GM19035 (cell line): ENCODE data around the gene CD300LG.
"Not testable (repeated sequence)": the region's sequence is repeated elsewhere in the genome, so short reads cannot be mapped to it uniquely, and the experiment has no call there.

ENCODE experiments used
- ATAC-seq: cut with Tn5 transposase; IDR thresholded peaks from one replicate; pipeline ENCODE4 v1.9.1; 2021; ENCODE audit not compliant: unreplicated experiment

The CD300LG gene

DNA sequence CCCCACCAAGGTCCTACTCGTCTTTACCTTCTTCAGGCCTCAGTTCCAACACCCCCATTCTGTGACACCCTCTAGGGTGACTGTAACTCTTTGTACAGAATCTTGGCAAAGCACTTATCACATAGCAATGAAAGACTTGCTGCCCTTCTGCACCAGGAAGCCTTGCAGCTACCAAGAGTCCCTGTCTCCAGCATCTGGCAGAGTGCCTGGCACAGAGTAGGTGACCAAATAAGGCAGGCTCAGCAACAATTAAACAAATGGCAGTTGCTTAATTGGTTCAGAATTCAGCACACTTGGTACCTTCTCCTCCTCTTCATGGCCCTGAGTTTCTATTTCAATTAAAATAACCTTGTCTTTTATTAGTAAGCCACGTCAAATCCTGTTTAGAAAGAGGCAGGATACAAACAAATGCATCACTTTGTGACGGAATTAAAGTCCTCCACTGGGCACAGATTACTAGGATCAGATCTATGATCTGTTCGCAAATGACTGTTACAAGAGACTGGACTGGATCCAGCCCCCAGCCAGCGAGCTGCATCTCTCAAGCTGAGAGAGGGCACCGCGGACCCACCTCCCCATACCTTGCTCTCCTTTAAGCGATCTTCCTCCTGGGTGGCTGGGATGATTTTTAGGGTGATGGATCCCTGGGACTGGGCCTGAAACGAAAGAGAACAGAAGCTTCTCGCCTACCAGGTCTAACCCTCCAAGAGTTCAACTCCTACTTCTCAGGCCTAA is 23.5 kb upstream of the CD300LG start:
- ATAC-seq, result no peak

DNA sequence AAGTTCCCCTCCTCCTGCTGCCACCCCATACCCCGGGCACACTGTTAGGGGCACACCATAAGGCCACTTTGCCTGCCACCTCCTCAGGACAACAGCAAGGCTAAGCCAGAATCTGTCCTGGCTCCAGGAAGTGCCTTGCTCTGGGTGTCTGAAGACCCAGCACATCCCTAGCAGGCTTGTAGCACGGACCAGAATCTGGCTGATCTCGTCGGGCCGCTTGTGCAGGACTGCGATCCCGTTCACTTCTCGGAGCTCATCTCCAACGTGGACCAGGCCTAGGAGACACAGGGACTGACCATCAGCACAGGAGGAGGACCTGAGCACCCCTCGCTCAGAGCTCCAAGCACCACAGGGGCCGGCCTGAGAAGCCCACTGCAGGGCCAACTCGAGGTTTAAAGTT is 21.4 kb upstream of the CD300LG start:
- no peak for ATAC-seq

DNA sequence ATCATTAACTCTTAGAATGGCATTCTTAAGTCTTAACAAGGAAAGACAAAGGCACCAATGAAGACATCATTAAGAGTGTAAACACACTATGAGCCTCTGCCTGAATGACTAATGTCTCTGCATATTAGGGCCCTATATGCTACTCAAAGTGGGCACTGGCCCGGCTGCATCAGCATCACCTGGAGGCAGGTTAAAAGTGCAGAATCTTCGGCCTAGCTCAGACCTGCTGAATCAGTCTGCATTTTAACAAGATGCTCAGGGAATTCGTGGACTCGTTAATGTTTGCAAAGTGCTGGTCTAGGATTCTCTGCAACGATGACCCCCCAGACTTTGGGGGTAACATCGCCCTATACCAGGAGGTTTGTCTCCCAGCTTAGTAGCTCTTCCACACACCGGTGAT is 20.8 kb upstream of the CD300LG start:
- ATAC-seq, result no peak

DNA sequence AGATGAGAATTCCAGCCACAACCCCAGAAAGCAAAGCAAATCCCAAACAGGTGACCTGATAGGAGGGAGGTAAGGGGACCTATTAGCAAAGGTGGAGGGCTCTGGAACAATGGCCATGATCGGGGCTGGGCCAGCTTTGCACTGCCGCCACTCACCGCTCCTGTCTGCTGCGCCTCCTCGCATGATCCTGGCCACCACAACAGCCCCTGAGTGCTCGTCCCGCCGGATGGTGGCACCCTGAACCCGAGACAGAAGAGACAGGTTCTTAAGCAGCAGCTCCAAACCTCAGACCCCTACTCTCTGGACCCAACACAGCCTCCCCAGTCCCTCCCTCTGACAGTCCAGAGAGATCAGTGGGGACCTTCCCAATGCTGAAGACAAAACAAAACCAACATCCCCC is 19.4 kb upstream of the CD300LG start:
- no peak for ATAC-seq

DNA sequence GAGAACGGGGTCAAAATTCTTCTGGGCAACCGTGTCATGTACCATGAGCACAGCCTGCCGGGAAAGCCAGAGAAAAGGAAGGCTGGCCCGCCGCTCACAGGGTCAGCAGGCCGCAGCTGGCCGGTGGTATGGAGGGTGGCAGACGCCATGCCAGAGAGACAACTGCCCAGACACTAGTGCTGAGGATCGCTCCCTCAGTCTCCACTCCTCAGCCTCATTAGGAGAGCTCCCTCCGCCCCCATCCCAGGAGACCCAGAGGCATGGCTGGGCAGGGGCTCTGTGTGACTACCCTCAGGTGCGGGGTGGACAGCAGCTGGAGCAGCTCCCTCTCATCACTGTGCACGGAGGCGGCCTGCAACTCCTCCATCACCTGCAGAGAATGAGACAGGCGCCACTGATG is 17.2 kb upstream of the CD300LG start:
- ATAC-seq, result no peak

DNA sequence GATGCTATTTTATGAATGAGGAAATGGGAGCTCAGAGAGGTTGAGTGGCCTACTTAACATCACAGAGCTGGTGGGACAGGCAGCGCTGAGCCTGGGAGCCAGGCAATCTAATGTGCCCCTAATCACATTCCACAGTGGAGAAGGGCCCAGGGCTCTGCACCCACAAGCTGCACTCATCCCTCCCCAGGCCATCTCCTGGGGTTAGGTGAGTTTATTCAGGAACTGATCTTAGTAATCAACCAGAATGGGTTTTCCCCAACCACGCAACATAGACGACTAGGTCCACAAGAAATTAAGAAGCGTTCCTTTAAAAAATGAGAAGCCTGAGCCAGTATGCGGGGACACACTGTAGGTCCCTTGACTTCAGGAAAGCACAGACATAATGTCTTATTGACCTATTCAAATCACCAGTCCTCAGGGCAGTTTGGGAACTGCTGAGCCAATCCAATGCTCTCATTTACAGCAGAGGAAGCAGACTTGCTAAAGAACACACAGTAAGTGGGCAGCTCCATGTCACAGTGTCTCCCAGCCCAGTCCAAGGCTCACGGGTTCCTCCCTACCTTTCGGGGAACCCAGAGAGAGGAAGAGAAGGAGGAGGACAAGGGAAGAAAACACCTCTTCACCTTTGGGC is 16.4 kb upstream of the CD300LG start:
- no peak for ATAC-seq

DNA sequence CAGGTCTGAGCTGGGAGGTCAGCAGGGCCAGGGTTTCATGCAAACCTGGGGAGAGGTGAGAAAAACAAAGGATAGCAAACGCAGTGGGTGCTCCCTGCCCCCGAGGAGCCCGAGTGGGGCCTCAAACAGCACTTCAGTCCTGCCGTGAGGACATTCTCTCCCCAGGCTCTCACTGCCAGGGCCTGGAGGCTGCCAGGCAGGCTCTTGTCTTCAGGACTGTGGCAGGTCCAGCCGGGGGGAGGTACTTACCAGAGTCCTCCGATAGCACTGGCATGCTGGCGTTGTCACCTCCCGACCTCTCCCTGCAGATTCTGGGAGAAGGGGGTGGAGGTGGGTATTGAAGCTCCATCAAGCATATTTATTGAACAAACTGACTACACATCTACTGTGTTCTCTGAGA is 15.3 kb upstream of the CD300LG start:
- ATAC-seq, result no peak

DNA sequence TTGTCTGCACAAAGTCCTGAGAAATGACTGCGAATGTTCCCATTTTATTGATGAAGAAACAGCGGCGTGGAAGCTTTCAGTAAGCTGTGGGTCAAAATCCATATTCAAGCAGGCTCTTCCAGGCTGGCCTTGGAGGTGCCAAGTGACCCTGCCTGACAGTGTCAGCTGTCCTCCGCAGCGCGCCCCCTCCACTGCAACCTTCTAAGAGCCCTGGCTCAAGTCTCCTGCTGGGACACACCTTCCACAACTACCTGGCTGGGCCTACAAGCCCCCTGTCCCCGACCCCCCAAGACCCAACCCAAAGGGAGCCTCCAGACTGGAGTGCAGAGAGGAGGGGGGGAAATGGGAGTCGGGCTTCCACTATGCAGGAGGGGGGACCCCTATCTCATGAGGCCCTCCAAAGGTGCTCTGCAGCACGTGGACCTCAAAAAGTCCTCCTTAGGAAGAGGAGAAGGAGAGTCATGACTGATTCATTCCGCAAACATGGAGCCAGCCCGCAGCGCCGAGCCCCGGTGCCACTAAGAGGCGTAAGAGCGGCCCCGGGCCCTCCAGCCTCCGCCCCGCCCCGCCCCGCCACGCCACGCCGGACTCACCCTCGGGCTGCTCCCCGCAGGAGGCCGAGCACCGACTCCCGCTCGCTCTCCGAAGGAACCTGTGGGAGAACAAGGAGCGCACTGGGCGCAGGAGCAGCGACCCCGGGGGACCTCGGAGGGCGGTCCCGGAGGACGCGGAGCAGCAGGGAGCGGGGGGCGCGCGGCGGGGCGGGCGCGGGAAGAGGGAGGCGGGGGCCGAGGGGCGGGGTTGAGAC is 14.6 kb upstream of the CD300LG start:
- no peak for ATAC-seq

DNA sequence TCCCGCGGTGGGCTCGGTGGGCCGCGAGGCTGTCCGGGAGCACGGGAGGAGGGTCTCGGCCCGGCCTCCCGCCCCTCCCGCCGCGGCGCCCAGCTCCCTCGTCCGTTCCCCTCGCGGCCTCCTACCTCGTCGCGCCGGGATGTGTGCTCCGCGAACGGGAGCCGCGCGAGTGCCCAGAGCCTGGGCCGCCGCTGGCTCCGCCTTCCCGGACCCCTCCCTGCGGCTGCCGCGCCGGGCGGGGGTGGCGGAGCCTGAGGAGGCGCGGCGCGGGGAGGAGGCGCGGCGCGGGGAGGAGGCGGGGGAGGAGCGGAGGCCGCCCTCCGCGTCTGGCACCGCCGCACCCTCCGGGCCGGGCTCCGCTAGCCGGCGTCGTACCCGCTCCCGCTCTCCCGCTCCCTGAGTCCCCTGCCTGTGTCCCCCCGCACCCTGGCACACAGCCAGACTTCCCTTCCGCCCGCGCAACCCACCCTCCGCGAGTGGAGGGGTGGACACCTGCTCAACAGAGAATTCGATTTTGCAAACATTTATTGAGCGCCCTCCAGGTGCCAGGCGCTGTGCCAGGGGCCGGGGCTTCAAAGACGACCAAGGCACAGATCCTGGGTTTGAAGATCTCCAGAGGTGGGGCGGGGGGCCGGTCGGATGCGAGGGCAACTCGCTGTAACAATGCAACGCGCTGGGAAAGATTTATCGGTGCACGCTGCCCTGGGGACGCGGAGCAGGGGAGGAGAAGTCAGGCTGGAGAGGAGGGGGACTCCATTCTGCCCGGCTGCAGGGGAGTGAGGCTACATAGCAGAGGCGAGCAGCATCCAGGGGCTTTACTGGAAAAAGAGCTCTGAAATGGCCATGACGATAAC is 13.8 kb upstream of the CD300LG start, which contains the start of gene MPP3:
MPP3 (minus strand) TSS at position 171 of the 854 bp plus-strand sequence. CDS start 1,240 bp downstream, outside the sequence.
- no peak for ATAC-seq

DNA sequence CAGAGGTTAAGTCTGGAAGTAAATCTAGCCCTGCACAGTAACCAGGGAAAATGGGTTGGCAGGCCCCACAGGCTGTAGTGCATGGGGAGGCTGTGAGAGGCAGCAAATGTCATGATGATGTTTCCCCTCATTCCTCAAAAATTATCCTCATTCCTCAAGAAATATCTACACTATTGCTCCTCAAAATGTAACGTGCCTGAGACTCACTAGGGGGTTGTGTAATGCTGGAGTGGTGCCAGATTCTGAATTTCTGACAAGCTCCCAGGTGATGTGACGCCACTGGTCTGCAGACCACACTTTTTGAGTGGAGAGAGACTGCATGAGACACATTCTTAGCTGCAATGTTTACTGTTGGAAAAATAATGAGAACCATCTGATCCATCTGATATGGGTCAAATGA is 12.9 kb upstream of the CD300LG start:
- ATAC-seq, result no peak

DNA sequence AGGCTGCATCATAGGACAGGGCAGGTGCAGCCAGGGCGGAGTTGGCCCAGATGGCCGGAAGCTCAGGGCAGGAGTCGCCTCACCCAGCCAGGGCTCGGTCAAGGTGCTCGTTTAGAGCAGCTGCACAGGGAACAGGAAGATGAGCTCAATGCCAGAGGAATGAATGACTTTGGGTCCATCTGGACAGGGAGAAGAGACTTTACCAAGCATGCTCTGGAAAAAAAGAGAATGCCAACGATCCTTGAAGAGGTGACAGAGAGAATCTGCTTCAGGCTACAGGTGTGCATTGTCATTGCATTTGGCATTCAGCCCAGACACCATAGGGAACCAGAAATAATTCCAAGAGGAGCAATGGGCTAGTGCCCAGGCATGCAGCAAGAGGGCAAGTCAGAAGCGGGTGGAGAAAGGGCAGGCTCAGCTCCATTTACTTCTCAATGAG is 7.3 kb upstream of the CD300LG start:
- no peak for ATAC-seq

DNA sequence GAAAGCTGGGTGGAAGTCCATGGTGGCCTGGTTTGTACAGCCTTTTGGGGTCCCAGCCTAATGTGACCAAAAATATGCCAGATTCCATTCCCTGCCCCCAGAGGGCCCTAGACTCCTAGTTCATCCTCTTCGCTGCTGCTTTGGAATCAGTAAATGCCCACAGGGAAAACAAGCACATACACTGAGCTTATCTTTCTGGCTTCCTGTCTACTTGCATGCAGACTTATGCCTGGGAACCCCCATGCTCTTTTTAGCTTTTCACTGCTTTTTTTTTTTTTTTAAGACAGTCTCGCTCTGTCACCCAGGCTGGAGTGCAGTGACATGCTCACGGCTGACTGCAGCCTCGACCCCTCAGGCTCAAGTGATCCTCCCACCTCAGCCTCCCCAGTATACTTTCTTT is 6.2 kb upstream of the CD300LG start:
- ATAC-seq, result no peak

DNA sequence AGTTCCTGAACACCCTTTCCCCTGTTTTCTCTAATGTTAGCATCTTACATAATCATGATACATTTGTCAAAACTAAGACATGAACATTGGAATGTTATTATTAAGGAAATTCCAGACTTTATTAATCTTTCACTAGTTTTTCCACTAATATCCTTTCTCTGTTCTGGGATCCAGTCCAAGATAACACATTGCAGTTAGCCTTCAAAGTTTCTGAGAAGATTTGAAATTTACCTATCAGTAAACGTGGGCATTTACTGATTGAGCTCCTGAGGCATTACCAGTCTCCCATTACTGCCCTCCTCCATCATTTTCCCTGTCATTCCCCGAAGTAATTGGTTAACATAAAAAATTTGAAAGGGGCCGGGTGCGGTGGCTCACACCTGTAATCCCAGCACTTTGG is 5.7 kb upstream of the CD300LG start:
- ATAC-seq, result no peak

DNA sequence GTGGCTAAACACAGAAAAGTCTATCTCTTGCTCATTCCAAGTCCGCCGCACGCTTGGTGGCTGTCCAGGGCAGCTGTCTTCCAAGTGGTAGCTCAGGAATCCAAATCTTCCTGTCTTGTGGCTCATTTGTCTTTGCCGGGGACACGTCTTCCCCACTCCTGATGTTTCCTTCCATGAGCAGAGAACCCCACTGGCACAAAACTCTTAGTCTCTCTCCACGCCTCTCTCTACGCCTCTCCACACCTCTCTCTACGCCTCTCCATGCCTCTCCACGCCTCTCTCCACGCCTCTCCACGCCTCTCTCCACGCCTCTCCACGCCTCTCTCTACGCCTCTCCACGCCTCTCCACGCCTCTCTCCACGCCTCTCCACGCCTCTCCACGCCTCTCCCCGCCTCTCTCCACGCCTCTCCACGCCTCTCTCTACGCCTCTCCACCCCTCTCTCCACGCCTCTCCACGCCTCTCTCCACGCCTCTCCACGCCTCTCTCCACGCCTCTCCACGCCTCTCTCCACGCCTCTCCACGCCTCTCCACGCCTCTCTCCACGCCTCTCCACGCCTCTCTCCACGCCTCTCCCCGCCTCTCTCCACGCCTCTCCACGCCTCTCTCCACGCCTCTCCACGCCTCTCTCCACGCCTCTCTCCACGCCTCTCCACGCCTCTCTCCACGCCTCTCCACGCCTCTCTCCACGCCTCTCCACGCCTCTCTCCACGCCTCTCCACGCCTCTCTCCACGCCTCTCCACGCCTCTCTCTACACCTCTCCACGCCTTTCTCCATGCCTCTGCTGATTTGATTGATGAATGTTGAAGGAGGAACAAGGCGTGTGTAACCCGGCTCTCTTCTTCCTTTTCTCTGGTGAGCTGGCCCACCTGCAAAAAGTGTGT is 4.6 kb upstream of the CD300LG start:
- ATAC-seq, result not testable (repeated sequence)

DNA sequence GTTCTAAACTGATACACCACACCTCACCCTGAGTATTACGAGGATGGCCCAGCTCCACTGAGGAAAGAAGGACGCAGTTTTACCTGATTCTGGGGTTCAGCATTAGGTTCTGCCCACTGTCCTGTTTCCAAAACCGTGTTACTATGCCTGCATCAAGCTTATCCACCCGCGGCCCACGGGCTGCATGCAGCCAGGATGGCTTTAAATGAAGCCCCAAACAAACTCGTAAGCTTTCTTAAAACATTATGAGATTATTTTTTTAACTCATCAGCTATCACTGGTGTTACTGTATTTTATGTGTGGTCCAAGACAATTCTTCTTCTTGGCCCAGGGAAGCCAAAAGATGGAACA is 4.0 kb upstream of the CD300LG start:
- no peak for ATAC-seq

DNA sequence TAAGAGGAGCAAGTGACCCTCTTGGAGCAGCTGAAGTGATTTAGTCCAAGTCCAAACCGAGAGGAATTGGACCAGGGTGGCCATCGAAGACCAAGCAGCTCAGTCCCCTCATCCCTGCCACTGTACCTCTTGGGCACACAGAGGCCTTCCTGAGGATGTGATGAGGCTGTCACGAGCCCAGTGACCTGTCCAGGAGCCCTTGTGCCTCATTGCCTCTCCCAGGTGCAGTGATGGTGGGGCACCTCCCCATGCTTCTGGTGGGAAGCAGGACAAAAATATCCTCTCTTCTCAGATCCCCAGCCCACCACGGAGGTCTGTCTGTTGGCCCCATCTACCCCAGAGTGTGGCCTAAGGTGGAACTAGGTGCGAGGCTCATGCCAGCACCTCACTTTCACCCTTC is 2.7 kb upstream of the CD300LG start:
- ATAC-seq, result no peak

DNA sequence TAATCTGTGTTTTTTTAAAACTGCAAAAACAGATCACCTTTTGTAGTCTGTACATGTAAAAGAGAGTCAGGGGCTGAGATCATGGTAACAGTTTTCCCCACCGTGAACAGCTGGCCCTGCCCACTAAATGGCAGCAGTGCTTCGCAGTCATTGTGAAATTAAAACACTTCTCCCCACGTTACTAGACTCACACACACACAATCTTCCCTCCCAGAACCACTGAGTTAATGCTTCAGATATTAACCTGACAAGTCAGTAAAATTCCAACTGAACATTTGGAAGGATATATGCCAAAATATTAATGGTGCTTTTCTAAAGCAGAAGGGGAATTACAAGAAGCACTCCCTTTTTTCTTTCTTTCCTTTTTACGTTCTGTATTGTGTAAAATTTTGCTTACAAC is 1.2 kb upstream of the CD300LG start:
- no peak for ATAC-seq

DNA sequence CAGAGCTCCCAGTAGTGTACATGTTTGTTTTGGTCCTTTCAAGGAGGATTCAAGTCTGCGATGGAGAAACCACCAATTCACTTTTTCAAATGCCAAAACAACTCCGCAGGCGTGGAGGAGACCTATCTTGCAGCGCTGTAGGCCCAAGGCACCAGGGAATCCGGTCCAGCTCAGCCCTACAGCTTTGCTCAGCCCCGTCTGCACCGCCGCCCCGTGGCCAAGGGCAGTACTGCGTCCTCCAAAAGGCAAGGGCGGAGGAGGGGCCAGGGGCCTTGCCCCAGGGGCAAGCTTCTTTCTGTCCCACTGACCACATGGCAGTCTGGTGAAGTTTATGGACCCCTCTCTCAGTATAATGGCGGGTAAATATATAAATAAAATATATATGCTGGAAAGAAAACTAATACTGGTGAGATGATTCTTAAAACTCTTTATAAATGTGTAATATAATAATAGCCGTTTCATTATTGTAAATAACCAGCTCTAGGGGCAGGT is 709 bp upstream of the CD300LG start:
- no peak for ATAC-seq

DNA sequence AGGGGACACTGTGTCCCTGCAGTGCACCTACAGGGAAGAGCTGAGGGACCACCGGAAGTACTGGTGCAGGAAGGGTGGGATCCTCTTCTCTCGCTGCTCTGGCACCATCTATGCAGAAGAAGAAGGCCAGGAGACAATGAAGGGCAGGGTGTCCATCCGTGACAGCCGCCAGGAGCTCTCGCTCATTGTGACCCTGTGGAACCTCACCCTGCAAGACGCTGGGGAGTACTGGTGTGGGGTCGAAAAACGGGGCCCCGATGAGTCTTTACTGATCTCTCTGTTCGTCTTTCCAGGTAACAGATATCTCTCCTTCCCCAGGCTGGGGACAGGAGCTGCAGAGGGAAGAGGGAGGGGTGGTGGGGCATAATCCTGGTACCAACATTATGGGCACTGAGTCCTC is 1.6 kb downstream of the CD300LG start:
- no peak for ATAC-seq

DNA sequence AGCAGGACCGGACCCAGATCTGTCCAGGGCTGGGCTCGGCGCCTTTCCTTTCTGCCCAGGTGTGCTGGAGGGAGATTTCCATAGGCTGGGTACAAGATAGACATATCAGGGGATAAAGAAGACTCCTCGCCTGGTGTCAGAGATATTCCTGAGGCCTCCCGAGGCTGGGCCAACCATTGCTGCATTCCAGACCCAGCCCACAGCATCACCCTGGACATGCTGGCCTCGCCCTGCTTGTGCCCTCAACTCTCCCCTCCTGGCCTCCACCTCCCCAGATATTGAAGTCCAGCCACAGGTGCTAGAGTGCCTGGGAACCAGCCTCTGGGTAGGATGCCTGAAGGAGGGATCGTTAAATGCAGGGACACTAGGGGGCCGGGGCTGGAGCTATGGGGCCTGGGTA is 2.1 kb downstream of the CD300LG start:
- ATAC-seq, result no peak
